ENCODE data around the gene RMND5B. TPM values are rescaled to one million over a fixed set of nuclear protein-coding genes. Genes with fewer than 3 reads are reported as not detected.
A peak's percentile ranks its signal among the peaks of the same experiment; 100 is the strongest.

Gene RMND5B
- polyA plus RNA-seq (2012; ENCODE audit: insufficient read length, low read depth) = 38.1 TPM

GRCh38 chr5:178130576-178131445 lies at the start of gene RMND5B:
TSS of gene RMND5B (plus strand) at chr5:178131014. CDS start at chr5:178138120, 7,106 bp downstream.
- TF ChIP-seq SIN3A (IDR thresholded peaks at IDR 0.05; ENCODE audit: borderline replicate concordance, insufficient read depth, low read length) (0 out of 2 replicates have a peak, but pooled peaks have one; percentile 13), REST (IDR thresholded peaks at IDR 0.05; ENCODE audit: insufficient read depth in 1 of 2, low read depth in 2 of 2, low read length in 2 of 2) (peak in 1 of 2 experiments; percentile 56; a peak in 1 of 4 replicates), TAF1 (IDR thresholded peaks at IDR 0.05; ENCODE audit: borderline replicate concordance, insufficient read depth, low read length) (peak; percentile 93; the same call in 1 of the 2 replicates), POLR2AphosphoS5 (IDR thresholded peaks at IDR 0.05; ENCODE audit: low read depth, low read length) (peak; percentile 62), FOXP2 (optimal IDR thresholded peaks at IDR 0.05; ENCODE audit: borderline replicate concordance, extremely low read depth, extremely low read length, insufficient read depth) (peak; percentile 12)

GRCh38 chr5:178081571-178082243 lies 49.1 kb upstream of the RMND5B start:
- no peak for TF ChIP-seq REST (IDR thresholded peaks at IDR 0.05; ENCODE audit: insufficient read depth in 1 of 2, low read depth in 2 of 2, low read length in 2 of 2)
- TF ChIP-seq FOXP2 (optimal IDR thresholded peaks at IDR 0.05; ENCODE audit: borderline replicate concordance, extremely low read depth, extremely low read length, insufficient read depth) = no peak
- no peak for TF ChIP-seq SIN3A (IDR thresholded peaks at IDR 0.05; ENCODE audit: borderline replicate concordance, insufficient read depth, low read length)
- TF ChIP-seq POLR2AphosphoS5 (IDR thresholded peaks at IDR 0.05; ENCODE audit: low read depth, low read length) = no peak
- no peak for TF ChIP-seq TAF1 (IDR thresholded peaks at IDR 0.05; ENCODE audit: borderline replicate concordance, insufficient read depth, low read length)

GRCh38 chr5:178083922-178084321 lies 46.9 kb upstream of the RMND5B start:
- no peak for TF ChIP-seq REST (IDR thresholded peaks at IDR 0.05; ENCODE audit: insufficient read depth in 1 of 2, low read depth in 2 of 2, low read length in 2 of 2)
- TF ChIP-seq FOXP2 (optimal IDR thresholded peaks at IDR 0.05; ENCODE audit: borderline replicate concordance, extremely low read depth, extremely low read length, insufficient read depth) = no peak
- no peak for TF ChIP-seq TAF1 (IDR thresholded peaks at IDR 0.05; ENCODE audit: borderline replicate concordance, insufficient read depth, low read length)

GRCh38 chr5:178085316-178085715 lies 45.5 kb upstream of the RMND5B start:
- no peak for TF ChIP-seq FOXP2 (optimal IDR thresholded peaks at IDR 0.05; ENCODE audit: borderline replicate concordance, extremely low read depth, extremely low read length, insufficient read depth)
- no peak for TF ChIP-seq REST (IDR thresholded peaks at IDR 0.05; ENCODE audit: insufficient read depth in 1 of 2, low read depth in 2 of 2, low read length in 2 of 2)
- no peak for TF ChIP-seq SIN3A (IDR thresholded peaks at IDR 0.05; ENCODE audit: borderline replicate concordance, insufficient read depth, low read length)
- TF ChIP-seq TAF1 (IDR thresholded peaks at IDR 0.05; ENCODE audit: borderline replicate concordance, insufficient read depth, low read length) = no peak
- TF ChIP-seq POLR2AphosphoS5 (IDR thresholded peaks at IDR 0.05; ENCODE audit: low read depth, low read length) = no peak
